WTC11 (cell line): ENCODE results near the gene MGST3. TPM values are rescaled to one million over a fixed set of nuclear protein-coding genes. Genes with fewer than 3 reads are reported as not detected.

Experiments
- ATAC-seq: fragments of 200-7000 bp; cut with Tn5 transposase; 2 replicates; pipeline ENCODE4 v1.10.0; 2021; ENCODE audit warnings: mild to moderate bottlenecking, moderate library complexity
- CTCF ChIA-PET: fragments of 300-600 bp; sonication (Branson Sonifier 250); formaldehyde crosslinking; loops from one replicate; lab custom pipeline; 2021; ENCODE audit warnings: antibody characterized with exemption; lab: Charles Lee
- POLR2A ChIA-PET: fragments of 350-600 bp; sonication (Branson Sonifier 250); formaldehyde crosslinking; loops from one replicate; lab custom pipeline; 2021; ENCODE audit warnings: antibody characterized with exemption; lab: Charles Lee
- DNase-seq: peaks from one replicate; pipeline ENCODE4 v3.0.0; 2021; ENCODE audit warnings: low spot score
- H3K27ac Mint-ChIP-seq: 2 replicates; pipeline ENCODE4 v1.8.0; 2021; ENCODE audit warnings: mixed read lengths
- H3K27me3 Mint-ChIP-seq: 2 replicates; pipeline ENCODE4 v1.8.0; 2021; ENCODE audit warnings: low read depth, mild to moderate bottlenecking, moderate library complexity, mixed read lengths
- H3K36me3 Mint-ChIP-seq: 2 replicates; pipeline ENCODE4 v1.8.0; 2021; ENCODE audit warnings: mixed read lengths
- H3K4me1 Mint-ChIP-seq: 2 replicates; pipeline ENCODE4 v1.8.0; 2022; ENCODE audit warnings: mixed read lengths
- H3K4me3 Mint-ChIP-seq: 2 replicates; pipeline ENCODE4 v1.8.0; 2021; ENCODE audit warnings: mild to moderate bottlenecking, moderate library complexity, mixed read lengths
- H3K9me3 Mint-ChIP-seq: 2 replicates; pipeline ENCODE4 v1.8.0; 2021; ENCODE audit warnings: mixed read lengths
- CREM ChIP-seq: sonication (generic); formaldehyde crosslinking; IDR thresholded peaks from 2 replicates; pipeline ENCODE4 v1.8.1; 2022; ENCODE audit warnings: mild to moderate bottlenecking, missing genetic modification reagents, moderate library complexity
- FOXK1 ChIP-seq: sonication (generic); formaldehyde crosslinking; IDR thresholded peaks from 2 replicates; pipeline ENCODE4 v1.8.0; 2022; ENCODE audit warnings: mild to moderate bottlenecking, moderate library complexity, missing genetic modification reagents
- IRF2 ChIP-seq: sonication (generic); formaldehyde crosslinking; IDR thresholded peaks from 2 replicates; pipeline ENCODE4 v1.8.0; 2022; ENCODE audit warnings: low read depth, missing genetic modification reagents, borderline replicate concordance
- SP1 ChIP-seq: sonication (generic); formaldehyde crosslinking; conservative IDR thresholded peaks from 2 replicates; pipeline ENCODE4 v1.8.1; 2022; ENCODE audit warnings: missing genetic modification reagents
- ZBTB21 ChIP-seq: sonication (generic); formaldehyde crosslinking; IDR thresholded peaks from 2 replicates; pipeline ENCODE4 v1.8.1; 2023; ENCODE audit warnings: mild to moderate bottlenecking, missing genetic modification reagents, borderline replicate concordance
- ZNF219 ChIP-seq: sonication (generic); formaldehyde crosslinking; IDR thresholded peaks from 2 replicates; pipeline ENCODE4 v1.8.0; 2023; ENCODE audit warnings: missing genetic modification reagents, mild to moderate bottlenecking, borderline replicate concordance
- ZNF263 ChIP-seq: sonication (generic); formaldehyde crosslinking; IDR thresholded peaks from 2 replicates; pipeline ENCODE4 v1.8.1; 2022; ENCODE audit warnings: low read depth, mild to moderate bottlenecking, moderate library complexity, missing genetic modification reagents
- ZNF416 ChIP-seq: fragments of 250-450 bp; sonication (Bioruptor Pico); IDR thresholded peaks from 2 replicates; pipeline ENCODE4 v1.9.0; 2021; ENCODE audit warnings: mild to moderate bottlenecking, inconsistent platforms
- total RNA-seq: library from RNA; stranded (reverse); gene quantifications from 3 replicates; pipeline ENCODE4 v1.2.3, GENCODE V29; 2021
- TF ChIP-seq, protein P1 (sequence below): sonication (generic); formaldehyde crosslinking; IDR thresholded peaks from 2 replicates; pipeline ENCODE4 v1.8.0; 2022; ENCODE audit warnings: mild to moderate bottlenecking, missing genetic modification reagents
- TF ChIP-seq, protein P2 (sequence below): sonication (generic); formaldehyde crosslinking; IDR thresholded peaks from 2 replicates; pipeline ENCODE4 v1.8.0; 2022; ENCODE audit warnings: missing genetic modification reagents
- TF ChIP-seq, protein P3 (sequence below): sonication (generic); formaldehyde crosslinking; IDR thresholded peaks from 2 replicates; pipeline ENCODE4 v1.8.1; 2022; ENCODE audit warnings: low read depth, mild to moderate bottlenecking, moderate library complexity, missing genetic modification reagents, borderline replicate concordance
- TF ChIP-seq, protein P4 (sequence below): fragments of 250-450 bp; sonication (Bioruptor Pico); IDR thresholded peaks from 2 replicates; pipeline ENCODE4 v1.9.0; 2021; ENCODE audit warnings: mild to moderate bottlenecking, borderline replicate concordance
- TF ChIP-seq, protein P5 (sequence below): fragments of 250-450 bp; sonication (Bioruptor Pico); IDR thresholded peaks from 2 replicates; pipeline ENCODE4 v1.9.0; 2021; ENCODE audit warnings: mild to moderate bottlenecking
- TF ChIP-seq, protein P6 (sequence below): sonication (generic); formaldehyde crosslinking; IDR thresholded peaks from 2 replicates; pipeline ENCODE4 v1.8.1; 2022; ENCODE audit warnings: mild to moderate bottlenecking, moderate library complexity, missing genetic modification reagents
- TF ChIP-seq, protein P7 (sequence below): sonication (generic); formaldehyde crosslinking; IDR thresholded peaks from 2 replicates; pipeline ENCODE4 v1.8.1; 2023; ENCODE audit warnings: mild to moderate bottlenecking, missing genetic modification reagents, moderate library complexity
- TF ChIP-seq, protein P8 (sequence below): sonication (generic); formaldehyde crosslinking; IDR thresholded peaks from 2 replicates; pipeline ENCODE4 v1.8.1; 2023; ENCODE audit warnings: mild to moderate bottlenecking, missing genetic modification reagents, moderate library complexity

Gene MGST3
- total RNA-seq, 1 experiment from 2014 or later = 137 TPM

DNA sequence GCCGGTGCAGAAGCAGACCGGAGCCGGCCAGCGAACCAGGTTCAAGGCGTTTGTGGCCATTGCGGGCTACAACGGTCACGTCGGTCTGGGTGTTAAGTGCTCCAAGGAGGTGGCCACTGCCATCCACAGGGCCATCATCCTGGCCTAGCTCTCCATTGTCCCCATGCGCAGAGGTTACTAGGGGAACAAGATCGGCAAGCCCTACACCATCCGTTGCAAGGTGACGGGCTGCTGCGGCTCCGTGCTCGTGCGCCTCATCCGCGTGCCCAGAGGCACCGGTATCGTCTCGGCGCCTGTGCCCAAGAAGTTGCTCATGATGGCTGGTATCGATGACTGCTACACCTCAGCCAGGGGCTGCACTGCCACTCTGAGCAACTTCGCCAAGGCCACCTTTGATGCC, 49.1 kb upstream of the MGST3 start:
- Mint-ChIP-seq H3K9me3 (no peaks in the 10 kb centered on the region), H3K27me3 (no peaks in the 10 kb centered on the region; the same call in 1 of the 2 replicates), H3K36me3 (no peaks in the 10 kb centered on the region), H3K4me1 (peaks cover 12% of the 10 kb centered on the region), H3K4me3 (no peak overlapping the region), H3K27ac (no peak overlapping the region)
- ATAC-seq = no peak
- DNase-seq = no peak
- no peak for TF ChIP-seq FOXK1 (CRISPR knock-in tag)
- no peak for TF ChIP-seq ZNF416
- TF ChIP-seq, protein P1, sequence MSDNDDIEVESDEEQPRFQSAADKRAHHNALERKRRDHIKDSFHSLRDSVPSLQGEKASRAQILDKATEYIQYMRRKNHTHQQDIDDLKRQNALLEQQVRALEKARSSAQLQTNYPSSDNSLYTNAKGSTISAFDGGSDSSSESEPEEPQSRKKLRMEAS (CRISPR knock-in tag) = no peak
- TF ChIP-seq, protein P2, sequence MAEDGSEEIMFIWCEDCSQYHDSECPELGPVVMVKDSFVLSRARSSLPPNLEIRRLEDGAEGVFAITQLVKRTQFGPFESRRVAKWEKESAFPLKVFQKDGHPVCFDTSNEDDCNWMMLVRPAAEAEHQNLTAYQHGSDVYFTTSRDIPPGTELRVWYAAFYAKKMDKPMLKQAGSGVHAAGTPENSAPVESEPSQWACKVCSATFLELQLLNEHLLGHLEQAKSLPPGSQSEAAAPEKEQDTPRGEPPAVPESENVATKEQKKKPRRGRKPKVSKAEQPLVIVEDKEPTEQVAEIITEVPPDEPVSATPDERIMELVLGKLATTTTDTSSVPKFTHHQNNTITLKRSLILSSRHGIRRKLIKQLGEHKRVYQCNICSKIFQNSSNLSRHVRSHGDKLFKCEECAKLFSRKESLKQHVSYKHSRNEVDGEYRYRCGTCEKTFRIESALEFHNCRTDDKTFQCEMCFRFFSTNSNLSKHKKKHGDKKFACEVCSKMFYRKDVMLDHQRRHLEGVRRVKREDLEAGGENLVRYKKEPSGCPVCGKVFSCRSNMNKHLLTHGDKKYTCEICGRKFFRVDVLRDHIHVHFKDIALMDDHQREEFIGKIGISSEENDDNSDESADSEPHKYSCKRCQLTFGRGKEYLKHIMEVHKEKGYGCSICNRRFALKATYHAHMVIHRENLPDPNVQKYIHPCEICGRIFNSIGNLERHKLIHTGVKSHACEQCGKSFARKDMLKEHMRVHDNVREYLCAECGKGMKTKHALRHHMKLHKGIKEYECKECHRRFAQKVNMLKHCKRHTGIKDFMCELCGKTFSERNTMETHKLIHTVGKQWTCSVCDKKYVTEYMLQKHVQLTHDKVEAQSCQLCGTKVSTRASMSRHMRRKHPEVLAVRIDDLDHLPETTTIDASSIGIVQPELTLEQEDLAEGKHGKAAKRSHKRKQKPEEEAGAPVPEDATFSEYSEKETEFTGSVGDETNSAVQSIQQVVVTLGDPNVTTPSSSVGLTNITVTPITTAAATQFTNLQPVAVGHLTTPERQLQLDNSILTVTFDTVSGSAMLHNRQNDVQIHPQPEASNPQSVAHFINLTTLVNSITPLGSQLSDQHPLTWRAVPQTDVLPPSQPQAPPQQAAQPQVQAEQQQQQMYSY (CRISPR knock-in tag) = no peak
- no peak for TF ChIP-seq CREM (CRISPR knock-in tag)
- TF ChIP-seq, protein P3, sequence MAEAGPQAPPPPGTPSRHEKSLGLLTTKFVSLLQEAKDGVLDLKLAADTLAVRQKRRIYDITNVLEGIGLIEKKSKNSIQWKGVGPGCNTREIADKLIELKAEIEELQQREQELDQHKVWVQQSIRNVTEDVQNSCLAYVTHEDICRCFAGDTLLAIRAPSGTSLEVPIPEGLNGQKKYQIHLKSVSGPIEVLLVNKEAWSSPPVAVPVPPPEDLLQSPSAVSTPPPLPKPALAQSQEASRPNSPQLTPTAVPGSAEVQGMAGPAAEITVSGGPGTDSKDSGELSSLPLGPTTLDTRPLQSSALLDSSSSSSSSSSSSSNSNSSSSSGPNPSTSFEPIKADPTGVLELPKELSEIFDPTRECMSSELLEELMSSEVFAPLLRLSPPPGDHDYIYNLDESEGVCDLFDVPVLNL (CRISPR knock-in tag) = no peak
- TF ChIP-seq, protein P4, sequence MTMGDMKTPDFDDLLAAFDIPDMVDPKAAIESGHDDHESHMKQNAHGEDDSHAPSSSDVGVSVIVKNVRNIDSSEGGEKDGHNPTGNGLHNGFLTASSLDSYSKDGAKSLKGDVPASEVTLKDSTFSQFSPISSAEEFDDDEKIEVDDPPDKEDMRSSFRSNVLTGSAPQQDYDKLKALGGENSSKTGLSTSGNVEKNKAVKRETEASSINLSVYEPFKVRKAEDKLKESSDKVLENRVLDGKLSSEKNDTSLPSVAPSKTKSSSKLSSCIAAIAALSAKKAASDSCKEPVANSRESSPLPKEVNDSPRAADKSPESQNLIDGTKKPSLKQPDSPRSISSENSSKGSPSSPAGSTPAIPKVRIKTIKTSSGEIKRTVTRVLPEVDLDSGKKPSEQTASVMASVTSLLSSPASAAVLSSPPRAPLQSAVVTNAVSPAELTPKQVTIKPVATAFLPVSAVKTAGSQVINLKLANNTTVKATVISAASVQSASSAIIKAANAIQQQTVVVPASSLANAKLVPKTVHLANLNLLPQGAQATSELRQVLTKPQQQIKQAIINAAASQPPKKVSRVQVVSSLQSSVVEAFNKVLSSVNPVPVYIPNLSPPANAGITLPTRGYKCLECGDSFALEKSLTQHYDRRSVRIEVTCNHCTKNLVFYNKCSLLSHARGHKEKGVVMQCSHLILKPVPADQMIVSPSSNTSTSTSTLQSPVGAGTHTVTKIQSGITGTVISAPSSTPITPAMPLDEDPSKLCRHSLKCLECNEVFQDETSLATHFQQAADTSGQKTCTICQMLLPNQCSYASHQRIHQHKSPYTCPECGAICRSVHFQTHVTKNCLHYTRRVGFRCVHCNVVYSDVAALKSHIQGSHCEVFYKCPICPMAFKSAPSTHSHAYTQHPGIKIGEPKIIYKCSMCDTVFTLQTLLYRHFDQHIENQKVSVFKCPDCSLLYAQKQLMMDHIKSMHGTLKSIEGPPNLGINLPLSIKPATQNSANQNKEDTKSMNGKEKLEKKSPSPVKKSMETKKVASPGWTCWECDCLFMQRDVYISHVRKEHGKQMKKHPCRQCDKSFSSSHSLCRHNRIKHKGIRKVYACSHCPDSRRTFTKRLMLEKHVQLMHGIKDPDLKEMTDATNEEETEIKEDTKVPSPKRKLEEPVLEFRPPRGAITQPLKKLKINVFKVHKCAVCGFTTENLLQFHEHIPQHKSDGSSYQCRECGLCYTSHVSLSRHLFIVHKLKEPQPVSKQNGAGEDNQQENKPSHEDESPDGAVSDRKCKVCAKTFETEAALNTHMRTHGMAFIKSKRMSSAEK (CRISPR knock-in tag) = no peak
- TF ChIP-seq, protein P5, sequence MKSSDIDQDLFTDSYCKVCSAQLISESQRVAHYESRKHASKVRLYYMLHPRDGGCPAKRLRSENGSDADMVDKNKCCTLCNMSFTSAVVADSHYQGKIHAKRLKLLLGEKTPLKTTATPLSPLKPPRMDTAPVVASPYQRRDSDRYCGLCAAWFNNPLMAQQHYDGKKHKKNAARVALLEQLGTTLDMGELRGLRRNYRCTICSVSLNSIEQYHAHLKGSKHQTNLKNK (CRISPR knock-in tag) = no peak
- no peak for TF ChIP-seq IRF2 (CRISPR knock-in tag)
- no peak for TF ChIP-seq ZNF263 (CRISPR knock-in tag)
- TF ChIP-seq, protein P6, sequence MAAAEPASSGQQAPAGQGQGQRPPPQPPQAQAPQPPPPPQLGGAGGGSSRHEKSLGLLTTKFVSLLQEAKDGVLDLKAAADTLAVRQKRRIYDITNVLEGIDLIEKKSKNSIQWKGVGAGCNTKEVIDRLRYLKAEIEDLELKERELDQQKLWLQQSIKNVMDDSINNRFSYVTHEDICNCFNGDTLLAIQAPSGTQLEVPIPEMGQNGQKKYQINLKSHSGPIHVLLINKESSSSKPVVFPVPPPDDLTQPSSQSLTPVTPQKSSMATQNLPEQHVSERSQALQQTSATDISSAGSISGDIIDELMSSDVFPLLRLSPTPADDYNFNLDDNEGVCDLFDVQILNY (CRISPR knock-in tag) = no peak
- TF ChIP-seq ZBTB21 = no peak
- no peak for TF ChIP-seq ZNF219
- TF ChIP-seq, protein P7, sequence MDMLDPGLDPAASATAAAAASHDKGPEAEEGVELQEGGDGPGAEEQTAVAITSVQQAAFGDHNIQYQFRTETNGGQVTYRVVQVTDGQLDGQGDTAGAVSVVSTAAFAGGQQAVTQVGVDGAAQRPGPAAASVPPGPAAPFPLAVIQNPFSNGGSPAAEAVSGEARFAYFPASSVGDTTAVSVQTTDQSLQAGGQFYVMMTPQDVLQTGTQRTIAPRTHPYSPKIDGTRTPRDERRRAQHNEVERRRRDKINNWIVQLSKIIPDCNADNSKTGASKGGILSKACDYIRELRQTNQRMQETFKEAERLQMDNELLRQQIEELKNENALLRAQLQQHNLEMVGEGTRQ (CRISPR knock-in tag) = no peak
- TF ChIP-seq, protein P8, sequence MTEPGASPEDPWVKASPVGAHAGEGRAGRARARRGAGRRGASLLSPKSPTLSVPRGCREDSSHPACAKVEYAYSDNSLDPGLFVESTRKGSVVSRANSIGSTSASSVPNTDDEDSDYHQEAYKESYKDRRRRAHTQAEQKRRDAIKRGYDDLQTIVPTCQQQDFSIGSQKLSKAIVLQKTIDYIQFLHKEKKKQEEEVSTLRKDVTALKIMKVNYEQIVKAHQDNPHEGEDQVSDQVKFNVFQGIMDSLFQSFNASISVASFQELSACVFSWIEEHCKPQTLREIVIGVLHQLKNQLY = no peak
- TF ChIP-seq SP1 = no peak
- CTCF ChIA-PET = no interaction called here
- POLR2A ChIA-PET = no interaction called here
